ENCODE results near the gene TRPM4.

The TRPM4 gene

DNA sequence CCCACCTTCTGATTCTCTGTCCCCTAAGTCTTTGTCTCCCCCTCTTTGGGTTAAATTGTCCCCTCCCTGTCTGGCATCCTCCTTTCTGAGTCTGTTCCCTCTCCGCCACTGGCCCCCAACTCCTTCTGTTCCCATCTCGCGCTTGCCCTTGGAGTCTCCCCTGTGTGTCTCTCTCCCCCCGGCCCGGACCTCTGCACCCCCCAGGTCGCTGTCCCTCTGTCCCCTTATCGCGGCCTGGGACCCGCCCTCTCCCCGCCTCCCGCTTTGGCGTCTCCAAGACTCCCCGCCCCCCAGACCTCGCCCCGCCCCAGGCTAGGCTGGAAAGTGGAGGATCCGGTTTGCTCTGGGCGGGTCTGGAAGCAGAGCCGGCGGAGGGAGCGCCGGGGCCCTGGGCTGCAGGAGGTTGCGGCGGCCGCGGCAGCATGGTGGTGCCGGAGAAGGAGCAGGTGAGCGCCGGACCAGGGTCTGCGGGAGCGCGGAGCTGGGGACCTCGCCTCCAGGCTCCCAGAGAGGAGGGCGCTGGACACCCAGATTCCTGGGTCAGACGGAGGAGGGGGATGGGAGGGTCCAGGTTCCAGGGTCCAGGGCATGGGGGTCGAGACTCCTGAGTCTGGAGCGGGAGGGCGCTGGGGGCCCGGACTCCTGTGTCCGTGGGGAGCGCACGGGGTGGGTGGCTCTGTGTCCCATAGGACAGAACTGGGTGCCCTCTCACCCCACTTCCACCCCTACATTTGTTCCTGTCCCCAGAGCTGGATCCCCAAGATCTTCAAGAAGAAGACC, at the start of gene TRPM4:
Gene TRPM4, plus strand, starts transcription at position 348 of the 780 bp plus-strand sequence. Its CDS starts 75 bp downstream, at position 423.
- TF ChIP-seq, protein P1, sequence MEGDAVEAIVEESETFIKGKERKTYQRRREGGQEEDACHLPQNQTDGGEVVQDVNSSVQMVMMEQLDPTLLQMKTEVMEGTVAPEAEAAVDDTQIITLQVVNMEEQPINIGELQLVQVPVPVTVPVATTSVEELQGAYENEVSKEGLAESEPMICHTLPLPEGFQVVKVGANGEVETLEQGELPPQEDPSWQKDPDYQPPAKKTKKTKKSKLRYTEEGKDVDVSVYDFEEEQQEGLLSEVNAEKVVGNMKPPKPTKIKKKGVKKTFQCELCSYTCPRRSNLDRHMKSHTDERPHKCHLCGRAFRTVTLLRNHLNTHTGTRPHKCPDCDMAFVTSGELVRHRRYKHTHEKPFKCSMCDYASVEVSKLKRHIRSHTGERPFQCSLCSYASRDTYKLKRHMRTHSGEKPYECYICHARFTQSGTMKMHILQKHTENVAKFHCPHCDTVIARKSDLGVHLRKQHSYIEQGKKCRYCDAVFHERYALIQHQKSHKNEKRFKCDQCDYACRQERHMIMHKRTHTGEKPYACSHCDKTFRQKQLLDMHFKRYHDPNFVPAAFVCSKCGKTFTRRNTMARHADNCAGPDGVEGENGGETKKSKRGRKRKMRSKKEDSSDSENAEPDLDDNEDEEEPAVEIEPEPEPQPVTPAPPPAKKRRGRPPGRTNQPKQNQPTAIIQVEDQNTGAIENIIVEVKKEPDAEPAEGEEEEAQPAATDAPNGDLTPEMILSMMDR (IDR thresholded peaks at IDR 0.05; ENCODE audit: low read depth, low read length) = no peak
- in situ Hi-C loops (cut with HindIII; ENCODE audit: low sequenced_read_pairs) = no loop called here
- DNase-seq (ENCODE audit: low read depth, low spot score) = peak; percentile 72
- peak within 1 kb of the TSS; percentile 66 for H3K4me3 ChIP-seq (ENCODE audit: low read depth, low read length)

DNA sequence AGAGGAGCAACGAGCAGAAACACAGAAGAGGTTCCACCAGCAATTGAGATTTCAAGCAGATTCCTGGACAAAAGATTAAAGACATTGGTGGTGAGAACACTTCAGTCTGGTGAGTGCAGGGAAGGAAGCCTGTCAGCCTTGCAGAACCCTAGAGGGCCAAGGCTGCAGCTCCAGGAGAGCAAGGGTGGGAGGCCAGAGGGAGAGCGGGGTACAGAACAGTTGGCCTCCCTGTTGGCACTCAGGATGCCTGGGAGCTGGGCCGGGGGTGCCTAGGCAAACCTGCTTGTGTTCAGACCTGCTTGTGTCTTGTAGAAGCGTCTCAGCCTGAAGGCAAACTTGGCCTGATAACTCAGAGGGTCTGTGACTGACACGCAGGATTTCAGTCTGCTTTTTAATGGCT, 48.5 kb upstream of the TRPM4 start:
- no peak overlapping the region for H3K4me3 ChIP-seq (ENCODE audit: low read depth, low read length)
- TF ChIP-seq, protein P1 (IDR thresholded peaks at IDR 0.05; ENCODE audit: low read depth, low read length) = no peak
- in situ Hi-C loops (cut with HindIII; ENCODE audit: low sequenced_read_pairs) = no loop called here
- DNase-seq (ENCODE audit: low read depth, low spot score) = no peak

DNA sequence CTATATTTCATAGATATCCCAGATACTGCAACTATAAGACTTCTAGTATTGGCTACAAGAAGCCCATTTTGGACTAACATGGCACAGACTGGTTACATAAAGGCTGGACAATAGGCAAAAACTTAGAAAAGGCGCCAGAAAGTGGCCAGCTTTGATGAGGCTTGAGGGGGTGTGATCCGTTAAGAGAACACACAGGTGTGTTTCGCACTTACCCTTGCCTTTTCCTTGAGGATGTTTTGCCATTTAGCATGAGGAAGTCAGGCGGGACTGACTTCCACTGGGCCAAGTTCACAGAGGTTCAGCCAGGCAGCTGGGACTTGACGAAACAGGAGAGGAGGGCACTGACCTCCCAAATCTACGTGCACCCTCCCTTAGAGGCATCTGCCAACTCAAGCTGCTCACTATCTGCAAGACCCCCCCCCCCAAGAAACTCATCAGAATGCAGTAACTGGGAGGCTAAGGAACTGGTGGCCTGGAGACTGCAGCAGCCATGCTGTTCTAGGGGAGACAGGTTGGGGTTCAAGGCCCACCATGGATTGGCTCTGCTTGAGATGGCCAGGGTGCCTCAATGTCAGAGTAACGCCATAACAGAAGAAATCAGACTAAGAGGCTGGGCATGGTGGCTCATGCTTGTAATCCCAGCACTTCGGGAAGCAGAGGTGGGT, 47.9 kb upstream of the TRPM4 start:
- no peak overlapping the region for H3K4me3 ChIP-seq (ENCODE audit: low read depth, low read length)
- TF ChIP-seq, protein P1 (IDR thresholded peaks at IDR 0.05; ENCODE audit: low read depth, low read length) = no peak
- no peak for DNase-seq (ENCODE audit: low read depth, low spot score)
- in situ Hi-C loops (cut with HindIII; ENCODE audit: low sequenced_read_pairs) = no loop called here

DNA sequence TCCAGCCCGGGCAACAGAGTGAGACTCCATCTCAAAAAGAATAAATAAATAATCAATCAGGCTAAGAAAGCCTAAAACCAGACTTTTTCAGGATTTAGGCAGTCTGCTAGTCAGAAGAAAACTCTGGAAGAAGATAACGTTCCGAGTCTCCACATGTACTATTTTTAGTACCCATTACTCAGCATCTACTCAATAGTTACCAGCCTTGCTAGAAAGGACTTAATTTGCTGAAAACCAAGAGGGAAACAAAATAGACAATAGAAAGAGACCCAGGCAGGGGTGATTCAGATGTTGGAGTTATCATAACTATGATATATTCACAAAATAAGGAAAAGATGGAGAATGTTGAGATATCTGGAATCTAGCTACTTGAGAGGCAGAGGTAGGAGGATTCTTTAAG, 47.0 kb upstream of the TRPM4 start:
- no peak overlapping the region for H3K4me3 ChIP-seq (ENCODE audit: low read depth, low read length)
- DNase-seq (ENCODE audit: low read depth, low spot score) = peak; percentile 41
- TF ChIP-seq, protein P1 (IDR thresholded peaks at IDR 0.05; ENCODE audit: low read depth, low read length) = no peak
- in situ Hi-C loops (cut with HindIII; ENCODE audit: low sequenced_read_pairs) = no loop called here

DNA sequence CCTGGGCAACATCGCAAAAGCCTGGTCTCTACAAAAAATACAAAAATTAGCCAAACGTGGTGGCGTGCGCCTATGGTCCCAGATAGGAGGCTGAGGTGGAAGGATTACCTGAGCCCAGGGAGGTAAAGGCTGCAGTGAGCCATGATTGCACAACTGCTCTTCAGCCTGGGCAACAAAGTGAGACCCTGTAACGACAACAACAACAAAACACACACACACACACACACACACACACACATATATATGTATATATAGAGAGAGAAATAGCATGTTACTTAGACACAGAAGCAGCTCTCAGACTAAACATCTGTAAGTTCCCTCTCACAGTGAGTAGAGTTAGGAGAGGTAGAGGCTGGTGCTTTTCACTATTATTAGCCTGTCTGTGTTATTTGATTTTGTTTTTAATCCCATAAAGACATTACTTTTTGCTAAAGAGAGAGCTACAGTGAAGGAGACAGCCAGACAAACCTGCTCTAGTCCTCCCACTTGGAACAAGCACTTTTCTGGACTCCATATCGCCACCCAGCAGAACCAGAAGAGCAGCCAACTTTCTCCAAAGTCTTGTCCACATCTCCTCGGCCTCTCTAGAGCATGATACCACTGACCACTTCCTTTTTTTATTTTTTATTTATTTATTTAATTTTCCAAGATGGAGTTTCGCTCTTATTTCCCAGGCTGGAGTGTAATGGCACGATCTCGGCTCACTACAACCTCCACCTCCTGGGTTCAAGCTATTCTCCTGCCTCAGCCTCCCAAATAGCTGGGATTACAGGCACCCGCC, 46.2 kb upstream of the TRPM4 start:
- H3K4me3 ChIP-seq (ENCODE audit: low read depth, low read length) = no peak overlapping the region
- in situ Hi-C loops (cut with HindIII; ENCODE audit: low sequenced_read_pairs) = no loop called here
- DNase-seq (ENCODE audit: low read depth, low spot score) = no peak
- TF ChIP-seq, protein P1 (IDR thresholded peaks at IDR 0.05; ENCODE audit: low read depth, low read length) = no peak
